Muscle of leg (tissue), 11 donors: ENCODE results near the gene MLYCD. TPM values are rescaled to one million over a fixed set of nuclear protein-coding genes. Genes with fewer than 3 reads are reported as not detected.

ENCODE experiments used
- DNase-seq: peaks from one replicate; pipeline ENCODE4 v3.0.0; 2013
- H3K27ac ChIP-seq: one replicate; pipeline ENCODE4 v1.5.1; 2013; ENCODE audit warnings: mild to moderate bottlenecking, low read length, control low read depth
- H3K27me3 ChIP-seq: one replicate; pipeline ENCODE4 v1.6.1; 2013; ENCODE audit warnings: low read length; ENCODE audit not compliant: control insufficient read depth, insufficient read depth
- H3K36me3 ChIP-seq: one replicate; pipeline ENCODE4 v1.6.1; 2013; ENCODE audit warnings: low read length; ENCODE audit not compliant: control insufficient read depth, insufficient read depth
- H3K4me1 ChIP-seq: one replicate; pipeline ENCODE4 v1.6.1; 2013; ENCODE audit warnings: low read length; ENCODE audit not compliant: control insufficient read depth, insufficient read depth
- H3K4me3 ChIP-seq: one replicate; pipeline ENCODE4 v1.5.1; 2013; ENCODE audit warnings: low read length, control low read depth
- H3K9me3 ChIP-seq: replicated peaks from 2 replicates; pipeline ENCODE4 v1.6.1; 2013; ENCODE audit warnings: low read depth, low read length; ENCODE audit not compliant: control insufficient read depth
- WGBS: methylation state at CpG from one replicate; pipeline ENCODE4 v1.1.5; 2013; ENCODE audit warnings: missing lambda C conversion rate; ENCODE audit not compliant: insufficient coverage; 5-methylcytosine and 5-hydroxymethylcytosine counted together
- polyA plus RNA-seq, 8 donors: library from polyadenylated mRNA; unstranded; fragments of 120-200 nt; gene quantifications; one replicate each; pipeline versions ENCODE4 v1.2.1 to v1.2.3, GENCODE V29; 2013; ENCODE audit warnings: inconsistent platforms in 1 of 8, low replicate concordance in 1 of 8; ENCODE audit not compliant: insufficient read length in 8 of 8, insufficient read depth in 1 of 8
- total RNA-seq: library from RNA; stranded (reverse); fragments of 120-200 nt; gene quantifications from one replicate; pipeline ENCODE4 v1.2.4, GENCODE V29; 2013

The MLYCD gene
- total and polyA plus RNA-seq, 9 donors, result 2.6 to 6.3 (median 3.8) TPM

DNA sequence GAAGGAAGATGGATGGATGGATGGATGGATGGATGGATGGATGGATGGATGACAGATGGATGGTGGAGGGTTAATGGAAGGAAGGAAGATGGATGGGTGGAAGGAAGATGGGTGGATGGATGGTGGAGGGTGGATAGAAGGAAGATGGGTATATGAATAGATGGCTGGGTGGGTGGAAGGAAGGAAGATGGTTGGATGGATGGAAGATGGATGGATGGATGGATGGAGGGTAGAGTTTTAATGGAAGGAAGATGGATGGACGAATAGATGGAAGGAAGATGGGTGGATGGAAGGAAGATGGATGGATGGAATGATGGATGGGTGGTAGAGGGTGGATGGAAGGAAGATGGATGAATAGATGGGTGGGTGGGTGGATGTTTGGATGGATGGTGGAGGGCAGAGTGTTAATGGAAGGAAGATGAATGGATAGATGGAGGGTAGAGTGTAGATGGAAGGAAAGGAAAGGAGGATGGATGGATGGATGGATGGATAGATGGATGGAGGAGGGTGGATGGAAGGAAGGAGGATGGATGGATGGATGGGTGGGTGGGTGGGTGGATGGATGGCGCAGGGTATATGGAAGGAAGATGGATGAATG, 22.1 kb downstream of the MLYCD start:
- Histone ChIP-seq H3K27me3 (no peaks in the 10 kb centered on the region), H3K27ac (no peak overlapping the region), H3K4me1 (no peaks in the 10 kb centered on the region), H3K9me3 (no peaks in the 10 kb centered on the region), H3K36me3 (peaks cover 38% of the 10 kb centered on the region), H3K4me3 (no peak overlapping the region)
- no peak for DNase-seq
- 85% methylated on average over 1 of the region's 2 CpGs for WGBS

DNA sequence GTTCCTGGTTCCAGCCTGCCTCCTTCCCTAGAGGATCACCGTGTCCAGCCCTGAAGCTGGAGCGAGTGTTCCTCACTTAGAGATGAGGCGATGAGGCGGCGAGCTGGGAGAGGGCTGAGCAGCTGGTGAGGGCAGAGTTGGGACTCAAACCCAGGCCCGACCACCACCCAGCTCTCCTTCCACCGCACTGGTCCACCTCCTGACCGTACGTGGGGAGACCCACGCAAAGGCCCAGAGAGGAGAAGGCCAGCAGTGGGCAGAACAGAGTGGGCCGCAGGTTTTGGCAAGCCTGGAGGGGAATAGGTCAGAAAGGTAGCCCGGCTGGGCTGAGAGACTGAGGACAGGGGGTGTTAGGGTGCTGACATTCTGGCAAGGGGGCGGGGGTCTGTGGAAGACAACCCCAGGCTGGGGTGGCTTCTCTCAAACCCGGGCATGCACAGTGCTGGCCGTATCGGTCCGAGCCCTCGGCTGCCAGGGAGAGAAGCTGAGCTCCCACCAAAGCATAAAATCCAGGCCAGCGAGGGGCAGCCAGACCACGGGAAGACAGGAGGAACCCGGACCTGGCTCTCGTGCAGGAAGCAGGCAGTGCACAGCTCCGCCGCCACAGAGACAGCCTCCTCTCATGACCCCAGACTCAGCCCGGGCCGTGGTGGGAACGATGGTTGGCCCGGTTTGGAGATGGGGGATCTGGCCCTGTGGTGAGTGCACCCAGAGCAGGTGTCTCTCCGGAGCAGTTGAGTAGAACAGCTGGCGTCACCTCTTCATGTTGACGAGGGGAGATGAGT, 24.9 kb downstream of the MLYCD start:
- Histone ChIP-seq H3K4me1 (peaks cover 9% of the 10 kb centered on the region), H3K27ac (no peak overlapping the region), H3K27me3 (peaks cover 3% of the 10 kb centered on the region), H3K9me3 (no peaks in the 10 kb centered on the region), H3K4me3 (no peak overlapping the region), H3K36me3 (peaks cover 24% of the 10 kb centered on the region)
- DNase-seq, result no peak
- 84% methylated on average over 28 of the region's 31 CpGs for WGBS

- WGBS, result 79% methylated on average over 13 of the region's 13 CpGs
- H3K4me3 ChIP-seq, result no peak overlapping the region
- H3K27me3 ChIP-seq, result peaks cover 3% of the 10 kb centered on the region
- H3K4me1 ChIP-seq, result peaks cover 9% of the 10 kb centered on the region
- no peak for DNase-seq
- peaks cover 16% of the 10 kb centered on the region for H3K36me3 ChIP-seq
- H3K27ac ChIP-seq, result no peak overlapping the region
- H3K9me3 ChIP-seq, result no peaks in the 10 kb centered on the region
These were observed 25.8 kb downstream of the MLYCD start for GRCh38 chr16:83924686-83925085.

DNA sequence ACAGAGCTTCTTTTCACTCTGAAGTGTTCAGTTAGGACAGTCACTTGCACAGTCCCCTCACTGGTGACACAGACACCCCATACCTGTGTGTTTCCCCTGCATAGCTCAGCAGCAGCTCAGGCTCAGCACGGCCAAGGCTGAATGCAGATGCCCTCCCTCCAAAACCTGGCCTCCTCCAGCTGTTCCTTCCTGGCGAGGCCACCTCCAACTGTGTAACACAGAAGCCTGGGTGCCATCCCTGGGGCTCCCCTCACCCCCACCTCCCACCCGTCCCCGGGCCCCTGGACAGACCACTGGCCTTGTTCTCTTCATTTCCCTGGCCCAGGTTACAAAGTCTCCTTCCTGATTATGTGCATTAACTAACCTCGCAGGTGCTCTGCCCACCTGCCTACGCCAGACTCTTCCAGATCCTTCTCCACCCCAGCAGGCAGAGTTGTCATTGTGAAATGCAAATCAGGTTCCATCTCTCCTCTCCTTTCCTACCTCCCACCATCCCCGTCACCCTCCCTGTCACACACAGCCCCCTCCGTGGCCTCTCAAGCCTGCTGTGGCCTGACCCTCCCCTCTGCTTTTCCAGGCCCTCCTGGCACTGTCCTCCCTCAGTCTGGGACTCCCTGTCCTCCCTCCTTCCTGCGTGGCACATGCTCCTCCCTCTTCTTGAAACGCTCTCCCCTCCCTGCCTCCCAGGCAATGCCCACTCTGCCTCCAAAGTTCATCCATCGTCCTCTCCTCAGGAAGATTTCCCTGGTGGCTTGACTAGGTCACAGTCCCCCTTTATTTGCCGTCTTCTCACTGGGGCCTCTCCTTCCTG, 26.4 kb downstream of the MLYCD start:
- no peak for DNase-seq

GRCh38 chr16:83925957-83926725, 27.2 kb downstream of the MLYCD start:
- no peaks in the 10 kb centered on the region for H3K9me3 ChIP-seq
- no peak overlapping the region for H3K27ac ChIP-seq
- no peak overlapping the region for H3K4me3 ChIP-seq
- H3K27me3 ChIP-seq, result peaks cover 3% of the 10 kb centered on the region
- DNase-seq, result no peak
- peaks cover 7% of the 10 kb centered on the region for H3K36me3 ChIP-seq
- peaks cover 9% of the 10 kb centered on the region for H3K4me1 ChIP-seq
- WGBS, result 52% methylated on average over 18 of the region's 27 CpGs

More for the DNA sequence above, 26.4 kb downstream of the MLYCD start:
- H3K4me1 ChIP-seq, result peaks cover 9% of the 10 kb centered on the region
- no peak overlapping the region for H3K4me3 ChIP-seq
- peaks cover 3% of the 10 kb centered on the region for H3K27me3 ChIP-seq
- no peaks in the 10 kb centered on the region for H3K9me3 ChIP-seq
- peaks cover 10% of the 10 kb centered on the region for H3K36me3 ChIP-seq
- WGBS, result 72% methylated on average over 12 of the region's 12 CpGs
- H3K27ac ChIP-seq, result no peak overlapping the region

GRCh38 chr16:83926726-83927397, 27.9 kb downstream of the MLYCD start:
- 10% methylated on average over 24 of the region's 35 CpGs for WGBS
- Histone ChIP-seq H3K36me3 (peaks cover 7% of the 10 kb centered on the region), H3K4me3 (no peak overlapping the region), H3K27ac (no peak overlapping the region), H3K4me1 (peaks cover 9% of the 10 kb centered on the region), H3K9me3 (no peaks in the 10 kb centered on the region), H3K27me3 (peaks cover 3% of the 10 kb centered on the region)
- DNase-seq, result peak; percentile 59

GRCh38 chr16:83928341-83929055, 29.6 kb downstream of the MLYCD start:
- Histone ChIP-seq H3K36me3 (no peaks in the 10 kb centered on the region), H3K9me3 (no peaks in the 10 kb centered on the region), H3K27me3 (peaks cover 3% of the 10 kb centered on the region), H3K4me1 (peaks cover 17% of the 10 kb centered on the region), H3K27ac (no peak overlapping the region), H3K4me3 (no peak overlapping the region)
- DNase-seq, result no peak
- WGBS, result 81% methylated on average over 10 of the region's 16 CpGs

GRCh38 chr16:83929811-83930555, 31.1 kb downstream of the MLYCD start:
- Histone ChIP-seq H3K27ac (no peak overlapping the region), H3K9me3 (no peaks in the 10 kb centered on the region), H3K27me3 (peaks cover 5% of the 10 kb centered on the region), H3K4me1 (peaks cover 30% of the 10 kb centered on the region), H3K36me3 (no peaks in the 10 kb centered on the region), H3K4me3 (no peak overlapping the region)
- 66% methylated on average over 9 of the region's 17 CpGs for WGBS
- no peak for DNase-seq
